SK-N-SH (cell line): ENCODE results near the gene ZBTB22. TPM values are rescaled to one million over a fixed set of nuclear protein-coding genes. Genes with fewer than 3 reads are reported as not detected.
"Not testable (repeated sequence)": the region's sequence is repeated elsewhere in the genome, so short reads cannot be mapped to it uniquely, and the experiment has no call there.

ENCODE experiments used
- CTCF ChIA-PET: fragments of 300-600, 350-600 bp; formaldehyde crosslinking; extraction: SDS; loops from one replicate; lab custom pipeline; 2021; lab: Yijun Ruan, JAX
- POLR2A ChIA-PET: fragments of 350-600 bp; sonication (Branson Sonifier 250); formaldehyde crosslinking; extraction: SDS; loops from one replicate; lab custom pipeline; 2020; ENCODE audit warnings: antibody characterized with exemption, inconsistent platforms; lab: Yijun Ruan, JAX
- DNase-seq: peaks from one replicate; pipeline ENCODE4 v3.0.0; 2012
- H2AFZ ChIP-seq: fragments of 200-600 bp; sonication (generic); 2 replicates; pipeline ENCODE4 v1.8.1; 2016; ENCODE audit warnings: antibody characterized with exemption, mild to moderate bottlenecking, low read depth
- H3F3A ChIP-seq: fragments of 200-600 bp; sonication (generic); replicated peaks from 2 replicates; pipeline ENCODE3; 2016; ENCODE audit warnings: antibody characterized with exemption, mild to moderate bottlenecking; ENCODE audit not compliant: insufficient read depth
- H3K27ac ChIP-seq, 2 experiments: fragments of 200-500 bp in 1 of 2; fragments of 200-600 bp in 1 of 2; sonication (Bioruptor generic) in 1 of 2; sonication (generic), shearing (Covaris generic) in 1 of 2; 2 replicates each; pipeline versions ENCODE4 v1.5.1 to v1.6.1; 2014 to 2016; ENCODE audit warnings: low read depth in 2 of 2, inconsistent platforms in 1 of 2, low read length in 1 of 2, mild to moderate bottlenecking in 1 of 2, mixed read lengths in 1 of 2
- H3K27me3 ChIP-seq: fragments of 200-600 bp; sonication (generic), shearing (Covaris generic); 2 replicates; pipeline ENCODE4 v1.6.1; 2016; ENCODE audit warnings: mixed run types; ENCODE audit not compliant: insufficient read depth
- H3K36me3 ChIP-seq, 2 experiments: fragments of 200-500 bp in 1 of 2; fragments of 200-600 bp in 1 of 2; sonication (Bioruptor generic) in 1 of 2; sonication (generic) in 1 of 2; replicated peaks in 1 of 2; 2 replicates each; pipeline versions ENCODE3 to v1.5.1; 2014 to 2016; ENCODE audit warnings: low read length in 1 of 2, mild to moderate bottlenecking in 1 of 2; ENCODE audit not compliant: insufficient read depth in 2 of 2, control insufficient read depth in 1 of 2
- H3K4me1 ChIP-seq, 2 experiments: fragments of 200-500 bp in 1 of 2; fragments of 200-600 bp in 1 of 2; sonication (Bioruptor generic) in 1 of 2; sonication (generic), shearing (Covaris generic) in 1 of 2; 2 replicates each; pipeline versions ENCODE4 v1.5.1 to v1.6.1; 2014 to 2016; ENCODE audit warnings: low read depth in 1 of 2, low read length in 1 of 2, mixed run types in 1 of 2; ENCODE audit not compliant: insufficient read depth in 2 of 2, control insufficient read depth in 1 of 2
- H3K4me2 ChIP-seq: fragments of 200-600 bp; sonication (generic), shearing (Covaris generic); 2 replicates; pipeline ENCODE4 v1.6.1; 2017; ENCODE audit warnings: mixed run types
- H3K4me3 ChIP-seq, 2 experiments: fragments of 200-500 bp in 1 of 2; fragments of 200-600 bp in 1 of 2; sonication (Bioruptor generic) in 1 of 2; sonication (generic), shearing (Covaris generic) in 1 of 2; 2 replicates each; pipeline versions ENCODE4 v1.5.1 to v1.8.1; 2014 to 2016; ENCODE audit warnings: low read depth in 2 of 2, inconsistent platforms in 1 of 2, low read length in 1 of 2, mild to moderate bottlenecking in 1 of 2, mixed read lengths in 1 of 2, moderate library complexity in 1 of 2
- H3K79me2 ChIP-seq: fragments of 200-600 bp; sonication (generic); 2 replicates; pipeline ENCODE4 v1.8.1; 2017; ENCODE audit warnings: mild to moderate bottlenecking; ENCODE audit not compliant: insufficient read depth
- H3K9ac ChIP-seq: fragments of 200-600 bp; sonication (generic); 2 replicates; pipeline ENCODE4 v1.6.1; 2017; ENCODE audit warnings: mixed run types
- H3K9me2 ChIP-seq: fragments of 200-600 bp; sonication (generic); 2 replicates; pipeline ENCODE4 v1.6.1; 2017; ENCODE audit warnings: mixed run types
- H3K9me3 ChIP-seq: fragments of 200-600 bp; sonication (generic); 2 replicates; pipeline ENCODE4 v1.6.1; 2017; ENCODE audit warnings: mixed run types, mild to moderate bottlenecking, moderate library complexity
- H4K20me1 ChIP-seq: fragments of 200-600 bp; sonication (generic); 2 replicates; pipeline ENCODE4 v1.6.1; 2017; ENCODE audit warnings: mild to moderate bottlenecking, mixed run types; ENCODE audit not compliant: insufficient read depth
- FOSL2 ChIP-seq: IDR thresholded peaks from 2 replicates; pipeline ENCODE4 v1.4.0; 2012; ENCODE audit warnings: low read depth, mild to moderate bottlenecking, moderate library complexity, borderline replicate concordance
- FOXM1 ChIP-seq: IDR thresholded peaks from 2 replicates; pipeline ENCODE4 v1.4.0; 2012; ENCODE audit warnings: low read depth, mild to moderate bottlenecking
- IRF3 ChIP-seq: fragments of 150-350 bp; IDR thresholded peaks from 2 replicates; pipeline ENCODE4 v1.6.1; 2016; ENCODE audit warnings: mild to moderate bottlenecking, low read depth, low read length
- POLR2AphosphoS5 ChIP-seq: IDR thresholded peaks from 2 replicates; pipeline ENCODE4 v1.6.1; 2012; ENCODE audit warnings: low read depth, low read length
- RAD21 ChIP-seq: IDR thresholded peaks from 2 replicates; pipeline ENCODE4 v1.6.1; 2012; ENCODE audit warnings: mild to moderate bottlenecking, low read length
- REST ChIP-seq: IDR thresholded peaks from 2 replicates; pipeline ENCODE4 v1.6.1; 2012; ENCODE audit warnings: mild to moderate bottlenecking, low read depth, low read length, moderate library complexity
- RFX5 ChIP-seq: IDR thresholded peaks from 2 replicates; pipeline ENCODE4 v1.6.1; 2012; ENCODE audit warnings: mild to moderate bottlenecking, improper control_type of control experiment, low read length
- TCF12 ChIP-seq: IDR thresholded peaks from 2 replicates; pipeline ENCODE4 v1.4.0; 2012
- YY1 ChIP-seq: IDR thresholded peaks from 2 replicates; pipeline ENCODE4 v1.4.0; 2012; ENCODE audit warnings: low read depth, mild to moderate bottlenecking
- WGBS: methylation state at CpG from one replicate; pipeline ENCODE4 v1.1.6; 2017; ENCODE audit warnings: low lambda C conversion rate; 5-methylcytosine and 5-hydroxymethylcytosine counted together
- polyA plus RNA-seq, 3 experiments: library from polyadenylated mRNA; depleted of rRNA; stranded (reverse); fragments of >200 nt; gene quantifications; 2 replicates each; pipeline ENCODE4 v1.2.3, GENCODE V29; 2012

Gene ZBTB22
- polyA plus RNA-seq, 1 of the 3 experiments (the other 2 are of a cell fraction), result 19.5 TPM

- TF ChIP-seq FOXM1 (no peak), RAD21 (no peak), FOSL2 (no peak), YY1 (no peak), TCF12 (no peak), POLR2AphosphoS5 (no peak), RFX5 (no peak), REST (no peak), IRF3 (no peak)
- Histone ChIP-seq H4K20me1 (0 out of 2 replicates have a peak, but pooled peaks cover 3% of the 10 kb centered on the region), H3K79me2 (peaks cover 61% of the 10 kb centered on the region), H3K9ac (no peak overlapping the region), H3K27me3 (no peaks in the 10 kb centered on the region), H2AFZ (no peak overlapping the region), H3K27ac (no peak overlapping the region), H3K36me3 (peaks cover 28 to 53% of the 10 kb centered on the region in 2 experiments), H3K4me3 (peak overlapping the region in 1 of 2 experiments; percentile 96; a peak in 1 of 4 replicates), H3K9me2 (no peaks in the 10 kb centered on the region), H3K4me1 (peaks cover 5 to 23% of the 10 kb centered on the region in 2 experiments; a peak in 3 of 4 replicates), H3K9me3 (no peaks in the 10 kb centered on the region), H3K4me2 (peak overlapping the region; percentile 96), H3F3A (peaks cover 6% of the 10 kb centered on the region)
- WGBS, result 87% methylated on average over 18 of the region's 22 CpGs
- DNase-seq, result no peak
- POLR2A ChIA-PET, result interaction anchor here (3.6 kb wide), 1 partner anchor 9 kb away, joined by 58 read pairs; the partner anchor contains the start of gene B3GALT4
- CTCF ChIA-PET, result interaction anchor here (1.0 kb wide), 1 partner anchor 10 kb away, joined by 5 read pairs; the partner anchor contains the start of gene B3GALT4
These were observed 30.3 kb downstream of the ZBTB22 start for GRCh38 chr6:33286946-33287914.

- H3F3A ChIP-seq, H3K27me3 ChIP-seq, DNase-seq, H3K4me2 ChIP-seq, CTCF ChIA-PET, H2AFZ ChIP-seq, POLR2A ChIA-PET, H3K4me3 ChIP-seq, H3K9me3 ChIP-seq, H3K9me2 ChIP-seq, H3K27ac ChIP-seq, H4K20me1 ChIP-seq, H3K9ac ChIP-seq: not testable (repeated sequence)
- Histone ChIP-seq H3K79me2 (peaks cover 47% of the 10 kb centered on the region), H3K4me1 (peaks cover 0 to 15% of the 10 kb centered on the region in 2 experiments; a peak in 3 of 4 replicates), H3K36me3 (peaks cover 21 to 51% of the 10 kb centered on the region in 2 experiments)
- 80% methylated on average over 4 of the region's 4 CpGs for WGBS
These were observed 32.3 kb downstream of the ZBTB22 start for GRCh38 chr6:33285214-33285613.
